OCI-LY3 (cell line): ENCODE measurements around the gene SLC35D3.

Source experiments
- H2AFZ ChIP-seq: fragments of 200-600, 300-600 bp; shearing (Covaris generic); 2 replicates; pipeline ENCODE4 v1.6.0; 2014; ENCODE audit warnings: antibody characterized with exemption, low read depth, low read length
- H3K27ac ChIP-seq: fragments of 200-600, 300-600 bp; sonication (generic); 2 replicates; pipeline ENCODE4 v1.5.1; 2014; ENCODE audit warnings: mild to moderate bottlenecking, low read length, moderate library complexity, mixed read lengths
- H3K27me3 ChIP-seq: fragments of 200-600, 300-600 bp; sonication (generic); 2 replicates; pipeline ENCODE4 v1.6.1; 2014; ENCODE audit warnings: low read depth, low read length, mixed read lengths
- H3K36me3 ChIP-seq: fragments of 200-600, 300-600 bp; sonication (generic); replicated peaks from 2 replicates; pipeline ENCODE3; 2014; ENCODE audit warnings: low read depth, low read length, mixed read lengths
- H3K4me1 ChIP-seq: fragments of 300-600, 200-600 bp; sonication (generic); 2 replicates; pipeline ENCODE4 v1.6.1; 2014; ENCODE audit warnings: low read length, mixed read lengths
- H3K4me2 ChIP-seq: fragments of 200-600, 300-600 bp; sonication (generic); 2 replicates; pipeline ENCODE4 v1.6.1; 2014; ENCODE audit warnings: low read length, mixed read lengths
- H3K4me3 ChIP-seq: fragments of 300-600, 200-600 bp; sonication (generic); 2 replicates; pipeline ENCODE4 v1.5.1; 2014; ENCODE audit warnings: antibody characterized with exemption, mild to moderate bottlenecking, low read length, moderate library complexity
- H3K79me2 ChIP-seq: fragments of 300-600, 200-600 bp; shearing (Covaris generic); 2 replicates; pipeline ENCODE4 v1.6.1; 2014; ENCODE audit warnings: mild to moderate bottlenecking, low read length, mixed read lengths
- H3K9ac ChIP-seq: fragments of 300-600, 200-600 bp; shearing (Covaris generic); 2 replicates; pipeline ENCODE4 v1.6.0; 2014; ENCODE audit warnings: mild to moderate bottlenecking, low read length, moderate library complexity
- H3K9me3 ChIP-seq: fragments of 200-600, 300-600 bp; shearing (Covaris generic); 2 replicates; pipeline ENCODE4 v1.6.1; 2014; ENCODE audit warnings: low read length, mixed read lengths; ENCODE audit not compliant: insufficient read depth
- H4K20me1 ChIP-seq: fragments of 200-600, 300-600 bp; sonication (generic); 2 replicates; pipeline ENCODE4 v1.6.1; 2016; ENCODE audit warnings: low read length, mixed read lengths; ENCODE audit not compliant: insufficient read depth
- CTCF ChIP-seq: fragments of 200-600, 300-600 bp; sonication (generic); IDR thresholded peaks from 2 replicates; pipeline ENCODE4 v1.5.1; 2014; ENCODE audit warnings: antibody characterized with exemption, low read length, low read depth
- EZH2phosphoT487 ChIP-seq: fragments of 200-600 bp; shearing (Covaris generic); IDR thresholded peaks from 2 replicates; pipeline ENCODE4 v1.6.1; 2018; ENCODE audit warnings: antibody characterized with exemption, mixed run types, low read depth

The SLC35D3 gene

GRCh38 chr6:136886091-136886490 is 36.0 kb upstream of the SLC35D3 start:
- Histone ChIP-seq H3K4me1 (peaks cover 11% of the 10 kb centered on the region), H3K4me3 (no peak overlapping the region), H2AFZ (no peak overlapping the region), H3K4me2 (0 out of 2 replicates have a peak overlapping the region, but pooled peaks have one; percentile 3), H3K36me3 (no peaks in the 10 kb centered on the region), H3K27ac (no peak overlapping the region), H3K9ac (no peak overlapping the region), H3K79me2 (no peaks in the 10 kb centered on the region), H3K27me3 (no peaks in the 10 kb centered on the region), H3K9me3 (no peaks in the 10 kb centered on the region), H4K20me1 (no peaks in the 10 kb centered on the region)
- TF ChIP-seq EZH2phosphoT487 (no peak), CTCF (no peak)

- Histone ChIP-seq H3K4me3 (no peak overlapping the region), H3K27me3 (no peaks in the 10 kb centered on the region), H3K4me2 (no peak overlapping the region), H3K9me3 (no peaks in the 10 kb centered on the region), H3K36me3 (no peaks in the 10 kb centered on the region), H4K20me1 (no peaks in the 10 kb centered on the region), H3K9ac (no peak overlapping the region), H3K27ac (no peak overlapping the region), H3K79me2 (no peaks in the 10 kb centered on the region), H3K4me1 (peaks cover 11% of the 10 kb centered on the region), H2AFZ (no peak overlapping the region)
- TF ChIP-seq CTCF = no peak
- no peak for TF ChIP-seq EZH2phosphoT487
Measured at GRCh38 chr6:136887953-136888352, 34.1 kb upstream of the SLC35D3 start.

- TF ChIP-seq EZH2phosphoT487 (no peak), CTCF (no peak)
- H3K27ac ChIP-seq = no peak overlapping the region
- no peak overlapping the region for H3K4me2 ChIP-seq
- peaks cover 11% of the 10 kb centered on the region for H3K4me1 ChIP-seq
- H3K36me3 ChIP-seq = no peaks in the 10 kb centered on the region
- no peaks in the 10 kb centered on the region for H4K20me1 ChIP-seq
- no peaks in the 10 kb centered on the region for H3K79me2 ChIP-seq
- H3K9ac ChIP-seq = no peak overlapping the region
- H2AFZ ChIP-seq = no peak overlapping the region
- H3K9me3 ChIP-seq = no peaks in the 10 kb centered on the region
- H3K27me3 ChIP-seq = no peaks in the 10 kb centered on the region
- no peak overlapping the region for H3K4me3 ChIP-seq
Measured at GRCh38 chr6:136889271-136890193, 32.6 kb upstream of the SLC35D3 start.

GRCh38 chr6:136890194-136890839 is 31.8 kb upstream of the SLC35D3 start:
- no peak overlapping the region for H3K4me2 ChIP-seq
- peaks cover 11% of the 10 kb centered on the region for H3K4me1 ChIP-seq
- no peak overlapping the region for H3K27ac ChIP-seq
- H3K4me3 ChIP-seq = no peak overlapping the region
- no peaks in the 10 kb centered on the region for H4K20me1 ChIP-seq
- no peaks in the 10 kb centered on the region for H3K79me2 ChIP-seq
- H3K9me3 ChIP-seq = no peaks in the 10 kb centered on the region
- no peaks in the 10 kb centered on the region for H3K27me3 ChIP-seq
- no peak for TF ChIP-seq CTCF
- no peak for TF ChIP-seq EZH2phosphoT487
- H3K36me3 ChIP-seq = no peaks in the 10 kb centered on the region
- H3K9ac ChIP-seq = no peak overlapping the region
- no peak overlapping the region for H2AFZ ChIP-seq
